HT-29 (cell line): Measurements from ENCODE around the gene ZNF607. TPM values are rescaled to one million over a fixed set of nuclear protein-coding genes. Genes with fewer than 3 reads are reported as not detected.
"Not testable (repeated sequence)": the region's sequence is repeated elsewhere in the genome, so short reads cannot be mapped to it uniquely, and the experiment has no call there.

Experiments
- DNase-seq: peaks from one replicate; pipeline ENCODE4 v3.0.0-alpha.2; 2015; ENCODE audit warnings: low spot score
- total RNA-seq: library from RNA; depleted of rRNA; stranded (reverse); fragments of >200 nt; shearing (Covaris generic); gene quantifications from 2 replicates; pipeline ENCODE4 v1.2.3, GENCODE V29; 2014; rRNA removed

Gene ZNF607
- total RNA-seq = 0.10 and 0.46 TPM in 2 replicates

GRCh38 chr19:37719111-37719926 lies at the start of gene ZNF607:
Gene ZNF607 (minus strand): TSS chr19:37719761. CDS start chr19:37711618, 8,143 bp downstream.
- peak; percentile 8 for DNase-seq

- no peak for DNase-seq
These were observed 43.9 kb upstream of the ZNF607 start for GRCh38 chr19:37763488-37763887.

DNA sequence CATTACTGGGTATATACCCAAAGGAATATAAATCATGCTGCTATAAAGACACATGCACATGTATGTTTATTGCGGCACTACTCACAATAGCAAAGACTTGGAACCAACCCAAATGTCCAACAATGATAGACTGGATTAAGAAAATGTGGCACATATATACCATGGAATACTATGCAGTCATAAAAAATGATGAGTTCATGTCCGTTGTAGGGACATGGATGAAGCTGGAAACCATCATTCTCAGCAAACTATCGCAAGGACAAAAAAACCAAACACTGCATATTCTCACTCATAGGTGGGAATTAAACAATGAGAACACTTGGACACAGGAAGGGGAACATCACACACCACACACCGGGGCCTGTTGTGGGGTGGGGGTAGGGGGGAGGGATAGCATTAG lies 38.1 kb upstream of the ZNF607 start:
- DNase-seq = not testable (repeated sequence)

GRCh38 chr19:37738371-37738770 lies 18.8 kb upstream of the ZNF607 start:
- no peak for DNase-seq

GRCh38 chr19:37725181-37725580 lies 5.6 kb upstream of the ZNF607 start:
- no peak for DNase-seq

GRCh38 chr19:37719927-37720265 lies 335 bp upstream of the ZNF607 start:
- DNase-seq = no peak

- DNase-seq = no peak
These were observed 1.3 kb downstream of the ZNF607 start for GRCh38 chr19:37718304-37718703.

GRCh38 chr19:37716140-37716539 lies 3.4 kb downstream of the ZNF607 start:
- no peak for DNase-seq

GRCh38 chr19:37706052-37706605 lies 13.4 kb downstream of the ZNF607 start:
- no peak for DNase-seq

DNA sequence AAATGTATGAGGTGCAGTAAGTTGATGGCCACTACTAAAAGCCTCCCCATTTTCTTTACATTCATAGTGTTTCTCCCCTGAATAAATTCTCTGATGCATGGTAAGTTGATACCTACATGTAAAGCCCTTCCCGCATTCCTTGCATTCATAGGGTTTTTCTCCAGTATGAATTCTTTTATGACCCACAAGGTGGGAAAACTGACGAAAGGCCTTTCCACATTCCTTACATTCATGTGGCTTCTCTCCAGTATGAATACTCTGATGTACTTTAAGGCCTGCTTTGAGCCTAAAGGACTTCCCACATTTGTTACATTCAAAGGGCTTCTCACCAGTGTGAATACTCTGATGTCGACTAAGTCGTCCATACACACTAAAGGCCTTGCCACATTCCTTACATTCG lies 20.5 kb downstream of the ZNF607 start:
- DNase-seq = no peak

GRCh38 chr19:37698216-37698615 lies 21.3 kb downstream of the ZNF607 start:
- DNase-seq = no peak

DNA sequence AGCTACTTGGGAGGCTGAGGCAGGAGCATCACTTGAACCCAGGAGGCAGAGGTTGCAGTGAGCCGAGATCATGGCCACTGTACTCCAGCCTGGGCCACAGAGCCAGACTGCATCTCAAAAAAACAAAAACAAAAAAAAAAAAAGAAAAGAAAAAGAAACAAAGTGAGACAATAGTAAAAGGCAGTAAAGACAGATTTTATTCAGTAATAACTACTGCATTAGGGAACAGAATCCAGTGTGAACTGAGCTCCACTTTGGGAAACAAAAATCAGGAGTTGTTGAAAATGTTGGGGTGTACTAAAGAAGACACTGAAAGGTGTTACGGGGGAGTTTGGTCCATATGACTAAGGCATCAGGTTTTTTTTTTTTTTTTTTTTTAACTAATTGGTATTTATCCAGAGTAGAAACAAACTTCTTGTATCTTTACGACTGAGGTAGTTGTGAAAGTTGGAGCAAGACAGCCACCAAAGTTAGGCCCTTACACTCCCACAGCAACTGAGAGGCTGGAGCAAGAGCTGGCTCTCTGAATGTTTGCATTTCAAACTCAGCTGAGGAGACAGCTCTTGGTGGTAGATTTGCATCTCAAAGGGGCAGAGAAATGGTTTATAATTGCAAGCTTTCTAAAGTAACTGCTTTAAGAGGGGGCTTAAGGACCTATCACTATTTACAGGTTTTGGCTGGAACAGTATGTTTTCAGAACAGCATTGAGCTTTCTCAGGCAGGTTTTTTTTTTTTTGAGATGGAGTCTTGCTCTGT lies 24.2 kb downstream of the ZNF607 start:
- no peak for DNase-seq

GRCh38 chr19:37692956-37693620 lies 26.5 kb downstream of the ZNF607 start:
- no peak for DNase-seq

- no peak for DNase-seq
These were observed 27.6 kb downstream of the ZNF607 start for GRCh38 chr19:37691881-37692504.

DNA sequence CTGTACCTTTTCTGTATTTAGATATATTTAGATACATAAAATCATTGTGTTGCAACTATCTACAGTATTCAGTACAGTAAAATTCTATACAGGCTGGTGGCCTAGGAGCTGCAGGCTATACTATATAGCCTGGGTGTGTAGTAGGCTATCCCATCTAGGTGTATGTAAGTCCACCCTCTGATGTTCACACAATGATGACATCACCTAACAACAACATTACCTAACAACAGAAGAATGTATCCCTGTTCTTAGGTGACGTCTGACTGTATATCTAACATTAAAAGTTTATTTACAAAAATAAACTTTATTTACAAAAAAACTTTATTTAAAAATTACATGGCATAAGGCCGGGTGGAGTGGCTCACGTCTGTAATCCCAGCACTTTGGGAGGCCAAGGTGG lies 36.0 kb downstream of the ZNF607 start:
- DNase-seq = no peak

DNA sequence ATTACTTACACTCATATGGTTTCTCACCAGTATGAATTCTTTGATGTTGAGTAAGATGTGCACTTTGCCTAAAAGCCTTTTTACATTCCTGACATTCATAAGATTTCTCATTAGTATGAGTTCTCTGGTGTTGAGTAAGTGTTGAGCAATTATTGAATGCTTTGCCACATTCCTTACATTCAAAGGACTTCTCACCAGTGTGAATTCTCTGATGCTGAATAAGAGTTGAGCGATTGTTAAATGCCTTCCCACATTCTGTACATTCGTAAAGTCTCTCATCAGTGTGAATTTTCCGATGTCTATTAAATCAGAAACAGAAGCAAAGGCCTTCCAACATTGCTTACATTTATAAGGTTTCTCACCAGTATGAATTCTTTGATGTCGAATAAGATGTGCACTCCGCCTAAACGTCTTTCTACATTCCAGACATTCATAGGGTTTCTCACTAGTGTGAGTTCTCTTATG lies 50.1 kb downstream of the ZNF607 start:
- peak; percentile 2 for DNase-seq

DNA sequence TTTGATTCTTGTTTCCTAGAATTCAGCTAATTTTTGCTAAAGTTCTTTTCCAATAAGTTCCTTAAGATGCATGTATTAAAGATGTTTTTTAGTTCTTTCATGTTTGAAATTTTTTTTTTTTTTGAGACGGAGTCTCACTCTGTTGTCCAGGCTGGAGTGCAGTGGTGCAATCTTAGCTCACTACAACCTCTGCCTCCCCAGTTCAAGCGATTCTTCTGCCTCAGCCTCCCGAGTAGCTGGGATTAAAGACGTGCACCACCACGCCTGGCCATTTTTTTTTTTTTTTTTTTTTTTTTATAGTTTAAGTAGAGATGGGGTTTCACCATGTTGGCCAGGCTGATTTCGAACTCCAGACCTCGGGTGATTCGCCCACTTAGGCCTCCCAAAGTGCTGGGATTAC lies 62.4 kb downstream of the ZNF607 start:
- DNase-seq = not testable (repeated sequence)

DNA sequence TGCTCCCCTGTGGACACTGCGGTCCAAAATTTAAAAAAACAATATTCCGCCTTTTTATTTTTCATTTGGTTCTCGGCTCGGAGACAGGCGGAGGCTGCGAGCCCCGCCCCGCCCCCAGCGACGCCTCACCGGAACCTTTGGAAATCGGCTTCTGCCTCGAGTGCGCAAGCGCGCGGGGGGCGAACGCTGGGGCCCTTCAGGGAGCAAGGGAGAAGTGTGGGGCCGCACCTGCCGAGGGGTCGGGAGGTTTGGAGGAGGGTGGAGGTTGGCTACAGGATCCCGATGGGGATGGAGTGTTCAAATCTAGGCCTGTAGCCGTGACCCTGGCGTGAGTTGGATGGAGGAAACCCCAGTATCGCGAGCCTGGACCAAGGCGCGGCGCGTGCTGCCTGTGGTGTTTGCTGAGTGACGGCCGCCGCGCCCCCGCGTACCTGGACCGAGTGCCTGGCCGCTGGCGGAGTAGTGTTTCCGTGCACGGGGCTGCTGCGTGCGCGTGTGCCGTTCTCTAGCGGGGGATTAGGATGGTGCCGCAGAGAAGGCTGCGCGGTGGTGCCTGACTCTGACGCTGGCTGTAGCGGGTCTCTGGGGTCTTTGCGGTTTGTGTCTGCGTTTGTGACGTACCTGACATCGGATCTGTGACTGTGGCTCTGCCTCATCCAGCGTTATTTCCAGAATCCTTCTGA lies 63.7 kb downstream of the ZNF607 start:
- DNase-seq = no peak

- no peak for DNase-seq
These were observed 64.3 kb downstream of the ZNF607 start, which contains the start of gene ZFP30 for GRCh38 chr19:37655301-37655688. Gene ZFP30 (minus strand): TSS chr19:37655465. CDS start chr19:37647822, 7,643 bp downstream.

DNA sequence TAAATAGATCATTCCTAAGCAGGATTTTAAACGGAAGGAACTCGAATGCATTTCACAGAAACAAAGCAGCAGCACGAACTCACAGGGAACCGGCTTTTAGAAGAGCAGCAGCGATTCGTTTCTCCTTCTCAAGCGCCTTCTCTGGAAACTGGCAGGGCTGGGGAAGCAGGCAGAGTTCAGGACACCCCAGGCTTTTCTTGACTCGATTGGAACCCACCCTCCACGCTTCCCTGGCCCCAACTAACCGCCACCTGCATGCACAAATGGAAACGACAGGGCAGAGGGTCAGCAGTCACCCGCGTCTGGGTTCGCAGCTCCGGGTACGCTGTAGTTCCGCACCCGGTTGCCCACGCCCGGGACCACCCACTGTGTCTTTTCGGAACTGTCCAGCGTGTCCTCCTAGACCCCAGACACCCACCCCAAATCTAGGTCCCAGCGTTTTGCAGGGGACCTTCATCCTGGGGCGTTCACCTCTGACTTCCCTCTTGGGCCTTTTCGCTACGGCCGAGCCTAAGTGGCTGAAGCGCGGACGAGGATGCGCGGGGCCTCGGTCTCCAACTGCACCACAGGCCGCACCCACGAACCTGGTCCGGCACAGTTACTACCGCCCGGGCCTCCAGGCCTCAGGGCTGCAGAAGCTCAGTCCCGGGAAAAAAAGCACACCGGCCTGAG lies 64.8 kb downstream of the ZNF607 start:
- DNase-seq = no peak
